ENCODE results near the gene TAS1R2.

TAS1R2 gene

DNA sequence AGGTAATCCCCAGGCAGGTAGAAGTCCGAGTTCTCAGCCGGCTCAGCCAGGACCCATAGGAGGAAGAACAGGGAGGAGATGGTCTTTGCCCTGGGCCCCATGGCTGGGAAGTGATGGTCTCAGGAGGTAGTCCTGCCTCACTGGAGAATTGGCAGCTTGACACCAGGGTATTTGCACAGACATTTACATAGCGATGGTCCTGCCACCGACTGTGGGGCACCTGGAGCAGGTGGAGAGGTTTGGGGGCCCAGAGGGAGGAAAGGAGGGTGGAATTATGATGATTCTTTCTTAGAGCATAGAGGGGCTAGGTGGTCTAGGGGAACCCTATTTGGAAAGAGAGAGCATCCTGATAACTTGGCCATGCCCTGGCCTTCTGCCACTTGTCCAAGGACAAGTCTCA is at the start of gene TAS1R2:
Gene TAS1R2 (minus strand): TSS at position 101 of the 400 bp plus-strand sequence. CDS start 0 bp downstream, at position 101.
- no peak for DNase-seq (ENCODE audit: extremely low read depth, low read depth)

DNA sequence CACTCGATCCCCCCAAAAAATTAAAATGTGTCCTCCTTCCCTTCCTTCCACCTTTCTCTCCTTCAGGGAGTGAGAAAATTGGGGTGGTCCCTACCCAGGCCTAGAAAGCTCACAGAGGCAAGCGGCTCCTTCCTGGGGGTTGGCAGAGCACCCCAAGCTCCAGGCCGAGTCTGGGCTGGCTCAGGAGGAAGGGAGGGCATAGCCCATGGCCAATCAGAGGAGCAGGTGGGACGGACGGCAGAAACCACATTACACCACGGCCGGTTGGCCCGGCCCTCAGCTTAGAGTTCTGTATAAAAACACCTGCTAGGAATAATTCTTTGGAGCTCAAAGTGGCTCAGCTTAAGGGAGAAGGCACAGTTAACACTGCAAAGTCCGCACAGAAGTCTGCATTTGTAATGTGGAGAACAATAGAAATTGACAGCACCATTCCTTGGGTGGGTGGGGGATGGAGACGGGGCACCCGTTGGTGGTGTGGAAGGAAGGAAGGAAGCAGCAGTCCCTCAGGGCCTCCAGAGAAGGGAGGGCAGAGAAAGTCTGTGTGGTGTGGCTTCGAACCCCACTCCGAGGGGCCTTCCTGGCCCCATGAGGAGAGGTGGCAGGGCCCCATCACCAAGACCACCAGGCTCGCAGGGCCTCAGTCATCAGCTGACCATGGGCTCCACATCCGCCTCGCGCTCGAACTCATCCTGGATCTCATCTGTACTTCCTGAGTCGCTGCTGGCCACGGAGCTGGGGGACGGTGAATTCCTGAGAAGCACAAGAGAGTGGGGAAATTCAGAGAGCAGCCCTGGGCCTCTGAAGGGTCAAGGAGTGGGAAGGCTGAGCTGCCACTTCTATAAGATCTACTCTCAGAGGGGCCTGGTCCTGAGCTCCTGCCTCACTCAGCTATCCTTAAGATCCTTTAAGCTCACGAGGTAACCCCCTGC is 48.7 kb upstream of the TAS1R2 start:
- TF ChIP-seq, protein P1, sequence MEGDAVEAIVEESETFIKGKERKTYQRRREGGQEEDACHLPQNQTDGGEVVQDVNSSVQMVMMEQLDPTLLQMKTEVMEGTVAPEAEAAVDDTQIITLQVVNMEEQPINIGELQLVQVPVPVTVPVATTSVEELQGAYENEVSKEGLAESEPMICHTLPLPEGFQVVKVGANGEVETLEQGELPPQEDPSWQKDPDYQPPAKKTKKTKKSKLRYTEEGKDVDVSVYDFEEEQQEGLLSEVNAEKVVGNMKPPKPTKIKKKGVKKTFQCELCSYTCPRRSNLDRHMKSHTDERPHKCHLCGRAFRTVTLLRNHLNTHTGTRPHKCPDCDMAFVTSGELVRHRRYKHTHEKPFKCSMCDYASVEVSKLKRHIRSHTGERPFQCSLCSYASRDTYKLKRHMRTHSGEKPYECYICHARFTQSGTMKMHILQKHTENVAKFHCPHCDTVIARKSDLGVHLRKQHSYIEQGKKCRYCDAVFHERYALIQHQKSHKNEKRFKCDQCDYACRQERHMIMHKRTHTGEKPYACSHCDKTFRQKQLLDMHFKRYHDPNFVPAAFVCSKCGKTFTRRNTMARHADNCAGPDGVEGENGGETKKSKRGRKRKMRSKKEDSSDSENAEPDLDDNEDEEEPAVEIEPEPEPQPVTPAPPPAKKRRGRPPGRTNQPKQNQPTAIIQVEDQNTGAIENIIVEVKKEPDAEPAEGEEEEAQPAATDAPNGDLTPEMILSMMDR (IDR thresholded peaks at IDR 0.05; ENCODE audit: low read depth, low read length): no peak

More for the DNA sequence above, at the start of gene TAS1R2:
- TF ChIP-seq, protein P1 (IDR thresholded peaks at IDR 0.05; ENCODE audit: low read depth, low read length): no peak

DNA sequence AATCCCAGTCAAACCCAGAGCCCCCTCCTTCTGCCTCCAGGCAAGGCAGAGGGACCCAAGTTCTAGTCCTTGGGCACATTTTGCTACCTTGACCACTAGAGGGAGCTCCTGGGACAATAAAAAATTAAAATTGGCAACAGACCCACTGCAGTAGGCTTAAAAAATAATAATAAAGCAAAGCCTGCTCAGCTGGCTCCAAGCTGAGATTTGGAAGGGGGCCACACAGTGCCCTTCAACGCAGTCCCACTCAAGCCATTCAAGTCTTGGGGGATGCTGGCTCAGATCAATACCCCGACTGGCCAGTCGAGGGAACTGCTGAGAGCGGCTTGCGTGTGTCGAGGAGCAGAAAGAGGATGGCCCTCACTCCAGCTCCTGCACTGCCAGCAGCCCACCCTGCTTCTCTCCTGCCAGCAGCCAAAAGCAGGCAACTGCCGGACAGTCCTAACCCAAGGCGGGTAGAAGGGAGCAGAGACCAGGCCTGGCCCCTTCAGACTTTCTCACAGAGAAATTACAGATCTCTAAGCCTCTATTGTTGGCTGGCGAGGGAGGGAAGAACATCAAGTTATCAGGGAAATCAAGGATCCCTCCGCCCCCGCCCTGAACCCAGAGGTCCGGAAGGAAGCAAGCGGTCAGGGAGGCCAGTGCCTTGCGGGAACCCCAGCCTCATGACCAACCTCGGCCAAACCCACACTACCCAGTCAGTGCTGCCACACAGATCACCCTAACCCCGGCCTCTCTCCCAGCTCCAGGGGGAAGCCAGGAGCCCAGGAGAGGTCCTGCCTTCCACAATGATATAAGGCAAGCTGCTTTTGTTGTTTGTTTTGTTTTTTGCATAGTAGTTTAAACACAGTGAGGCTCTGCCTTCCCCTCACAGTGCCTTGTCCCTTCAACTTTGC is 47.8 kb upstream of the TAS1R2 start:
- no peak for DNase-seq (ENCODE audit: extremely low read depth, low read depth)
- TF ChIP-seq, protein P1 (IDR thresholded peaks at IDR 0.05; ENCODE audit: low read depth, low read length): peak; percentile 76

More for the DNA sequence above, 48.7 kb upstream of the TAS1R2 start:
- no peak for DNase-seq (ENCODE audit: extremely low read depth, low read depth)

DNA sequence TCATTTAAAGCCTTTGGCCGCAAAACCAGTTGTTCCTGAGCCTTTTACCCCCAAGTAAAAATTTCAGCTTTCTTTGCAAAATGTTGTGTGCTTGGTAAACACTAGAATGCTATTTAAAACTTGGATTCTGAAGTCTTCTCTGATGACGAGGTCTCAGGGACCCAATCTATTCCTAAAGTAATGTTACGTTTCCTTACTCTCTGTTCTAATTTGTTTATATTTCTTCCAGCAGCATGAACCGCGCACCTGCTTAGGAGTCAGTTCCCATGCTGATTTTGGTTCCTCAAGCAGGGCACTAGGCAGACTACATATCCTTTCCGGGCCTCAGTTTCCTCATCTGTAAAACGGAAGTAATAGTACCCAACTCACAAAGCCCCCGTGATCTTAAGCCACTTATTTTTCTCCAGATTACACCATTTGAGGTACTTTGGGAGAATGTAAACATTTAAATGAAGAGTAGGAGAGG is 43.9 kb upstream of the TAS1R2 start:
- no peak for DNase-seq (ENCODE audit: extremely low read depth, low read depth)
- TF ChIP-seq, protein P1 (IDR thresholded peaks at IDR 0.05; ENCODE audit: low read depth, low read length): no peak

DNA sequence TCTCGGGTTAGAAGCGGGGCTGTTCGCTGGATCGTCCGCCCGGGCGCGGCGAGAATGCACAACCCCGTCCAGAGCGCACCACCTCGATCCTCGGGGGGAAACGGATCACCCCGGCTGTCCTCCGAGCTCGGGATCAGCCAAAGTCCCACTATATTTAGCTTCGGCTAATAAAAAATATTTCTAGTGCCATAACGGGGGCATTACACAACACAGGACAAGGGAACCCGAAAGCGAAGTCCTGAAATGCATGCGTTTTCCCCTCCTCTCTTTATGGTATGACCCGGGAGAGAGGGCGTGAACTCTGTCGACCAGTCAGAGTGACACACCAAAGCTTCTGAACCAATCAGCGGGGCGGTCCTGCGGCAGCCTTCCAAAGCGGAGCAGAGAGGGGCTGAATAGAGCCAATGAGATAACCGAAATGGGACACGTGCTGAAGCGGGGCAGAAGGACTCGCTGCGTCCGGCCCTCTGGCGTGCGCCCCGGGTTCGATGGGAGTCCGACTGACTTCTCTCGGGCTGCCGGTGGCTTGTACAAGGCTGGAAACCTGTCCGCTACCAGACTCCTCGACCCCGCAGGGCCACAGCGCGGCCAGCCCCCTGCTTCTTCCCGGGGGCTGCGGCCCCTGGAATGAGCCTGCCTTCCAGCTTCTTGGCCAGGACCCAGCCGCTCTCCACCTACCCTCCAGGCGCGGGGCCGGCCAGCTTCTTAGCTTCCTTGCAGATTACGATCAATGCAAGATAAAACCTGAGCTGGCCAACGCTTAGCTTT is 43.2 kb upstream of the TAS1R2 start, which contains the start of gene ALDH4A1:
Gene ALDH4A1 (minus strand): TSS at position 33 of the 768 bp plus-strand sequence. CDS start 32 bp downstream, at position 1.
- TF ChIP-seq, protein P1 (IDR thresholded peaks at IDR 0.05; ENCODE audit: low read depth, low read length): peak; percentile 2
- peak; percentile 92 for DNase-seq (ENCODE audit: extremely low read depth, low read depth)

DNA sequence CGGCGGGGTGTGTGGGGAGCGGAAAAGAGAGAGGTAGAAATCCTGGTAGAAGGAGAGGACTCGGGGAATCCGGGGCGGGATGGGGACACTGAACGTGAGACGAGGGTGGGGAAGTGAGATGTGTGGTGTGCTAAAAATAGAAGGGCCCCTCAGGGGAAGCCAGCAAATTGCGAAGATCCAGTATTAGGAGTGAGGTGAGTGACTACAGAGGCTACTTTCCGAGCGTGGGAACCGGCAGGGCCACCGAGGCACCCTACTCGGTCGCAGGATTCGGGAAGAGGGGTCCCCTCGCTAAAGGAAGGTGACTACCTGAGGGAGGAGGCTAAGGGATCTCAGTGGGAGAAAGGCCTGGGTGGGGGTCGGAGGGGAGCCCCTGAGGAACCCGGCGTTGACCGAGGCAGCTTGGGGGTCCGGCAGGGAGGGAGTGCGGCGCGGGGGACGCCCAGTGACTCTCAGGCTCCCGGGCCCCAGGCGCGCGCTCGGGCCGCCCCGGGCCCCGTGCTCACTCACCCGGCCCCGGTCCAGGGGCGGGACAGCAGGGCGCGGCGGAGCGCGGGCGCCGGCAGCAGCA is 42.6 kb upstream of the TAS1R2 start:
- no peak for DNase-seq (ENCODE audit: extremely low read depth, low read depth)
- TF ChIP-seq, protein P1 (IDR thresholded peaks at IDR 0.05; ENCODE audit: low read depth, low read length): no peak

All from AG09319 (cell line).